Activated CD4-positive, alpha-beta T cell treated with anti-CD3 and anti-CD28 coated beads for 36 hours (primary cell): ENCODE measurements around the gene CSF1R. TPM values are rescaled to one million over a fixed set of nuclear protein-coding genes. Genes with fewer than 3 reads are reported as not detected.

Source experiments
- ATAC-seq: fragments of 200-7000 bp; cut with Tn5 transposase; one replicate; pipeline ENCODE4 v1.10.0; 2021; ENCODE audit warnings: mild to moderate bottlenecking, moderate library complexity
- CTCF ChIA-PET: fragments of 350-600 bp; sonication (Branson Sonifier 250); formaldehyde crosslinking; loops from one replicate; lab custom pipeline; 2021; ENCODE audit warnings: antibody characterized with exemption; lab: Charles Lee
- POLR2A ChIA-PET: fragments of 350-600 bp; sonication (Branson Sonifier 250); formaldehyde crosslinking; loops from one replicate; lab custom pipeline; 2021; ENCODE audit warnings: antibody characterized with exemption, inconsistent platforms; lab: Charles Lee
- DNase-seq: peaks from one replicate; pipeline ENCODE4 v3.0.0-alpha.2; 2020
- H3K27ac Mint-ChIP-seq: one replicate; pipeline ENCODE4 v1.8.0; 2021; ENCODE audit warnings: mixed read lengths
- H3K27me3 Mint-ChIP-seq: one replicate; pipeline ENCODE4 v1.8.0; 2021; ENCODE audit warnings: mixed read lengths
- H3K36me3 Mint-ChIP-seq: one replicate; pipeline ENCODE4 v1.8.0; 2021; ENCODE audit warnings: low read depth, mixed read lengths
- H3K4me1 Mint-ChIP-seq: one replicate; pipeline ENCODE4 v1.8.0; 2021; ENCODE audit warnings: mixed read lengths
- H3K4me3 Mint-ChIP-seq: one replicate; pipeline ENCODE4 v1.8.0; 2021; ENCODE audit warnings: mild to moderate bottlenecking, moderate library complexity, mixed read lengths
- H3K9me3 Mint-ChIP-seq: one replicate; pipeline ENCODE4 v1.8.0; 2021; ENCODE audit warnings: low read depth, mixed read lengths
- intact Hi-C, 2 experiments: fragments of 100-400 bp; cut with DNase I in 1 of 2; cut with micrococcal nuclease in 1 of 2; formaldehyde crosslinking; loops; one replicate each; pipeline versions ENCODE4 v1.14.2 to v1.15.1; 2022 to 2024; cut with DNase I, micrococcal nuclease
- total RNA-seq, 2 experiments: library from RNA; stranded (reverse); gene quantifications; one replicate each; pipeline ENCODE4 v1.2.3, GENCODE V29; 2021

Gene CSF1R
- total RNA-seq, 2 experiments from 2014 or later: 0.41 to 0.76 TPM

DNA sequence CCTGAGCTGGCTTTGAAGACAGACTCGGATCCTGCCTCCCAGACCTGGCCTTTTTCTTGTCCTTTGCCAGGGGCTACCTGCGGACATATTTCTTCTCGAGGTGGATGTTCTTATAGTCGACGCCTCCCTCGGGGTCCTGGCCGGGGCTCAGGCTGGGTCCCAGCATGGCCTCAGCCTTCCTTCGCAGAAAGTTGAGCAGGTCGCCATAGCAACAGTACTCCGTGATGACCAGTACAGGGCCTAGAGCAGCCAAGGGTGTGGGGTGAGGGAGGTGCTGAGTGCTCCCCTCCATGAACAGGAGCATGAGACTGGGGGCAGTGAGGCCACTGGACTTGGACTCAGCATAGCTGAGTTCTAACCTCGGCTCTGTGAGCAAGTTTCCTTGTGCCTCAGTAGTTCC, 26.7 kb downstream of the CSF1R start:
- Mint-ChIP-seq H3K4me1 (no peaks in the 10 kb centered on the region), H3K27me3 (no peaks in the 10 kb centered on the region), H3K27ac (no peak overlapping the region), H3K36me3 (no peaks in the 10 kb centered on the region), H3K4me3 (no peak overlapping the region), H3K9me3 (no peaks in the 10 kb centered on the region)
- intact Hi-C loops: no loop called here
- ChIA-PET POLR2A (no interaction called here), CTCF (no interaction called here)
- DNase-seq: no peak
- ATAC-seq: no peak

DNA sequence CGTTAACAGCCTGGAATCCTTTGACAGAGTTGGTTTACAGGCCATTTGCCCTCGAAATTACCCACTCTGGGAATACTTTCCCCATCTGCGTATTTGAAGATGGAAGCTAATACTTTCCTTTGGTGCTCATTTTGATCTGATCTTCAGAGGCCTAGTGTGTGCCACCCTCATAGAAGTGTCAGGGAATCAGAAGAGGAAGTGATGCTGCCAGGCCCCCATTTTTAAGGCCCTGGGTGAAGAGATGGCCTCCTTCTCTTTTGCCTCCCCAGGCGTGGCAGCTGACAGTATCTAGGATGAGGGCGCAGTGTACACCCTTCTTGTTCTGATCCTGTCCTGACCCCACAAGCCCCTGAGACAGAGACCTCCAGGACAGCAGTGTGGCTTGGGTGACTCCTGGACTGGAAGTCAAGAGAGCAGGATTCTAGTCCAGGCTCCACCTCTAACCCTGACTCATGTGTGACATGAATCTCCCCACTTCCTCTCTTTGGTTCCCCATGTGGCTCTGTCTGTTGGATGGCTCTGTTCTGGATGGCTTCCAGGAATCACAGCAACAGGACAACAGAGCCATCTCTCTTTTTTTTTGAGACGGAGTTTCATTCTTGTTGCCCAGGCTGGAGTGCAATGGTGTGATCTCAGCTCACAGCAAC, 27.8 kb downstream of the CSF1R start:
- no peak for DNase-seq
- POLR2A ChIA-PET: no interaction called here
- intact Hi-C loops: no loop called here
- Mint-ChIP-seq H3K4me1 (no peaks in the 10 kb centered on the region), H3K27ac (no peak overlapping the region), H3K4me3 (no peak overlapping the region), H3K9me3 (no peaks in the 10 kb centered on the region), H3K27me3 (no peaks in the 10 kb centered on the region), H3K36me3 (peaks cover 5% of the 10 kb centered on the region)
- ATAC-seq: peak; percentile 63
- CTCF ChIA-PET: no interaction called here

DNA sequence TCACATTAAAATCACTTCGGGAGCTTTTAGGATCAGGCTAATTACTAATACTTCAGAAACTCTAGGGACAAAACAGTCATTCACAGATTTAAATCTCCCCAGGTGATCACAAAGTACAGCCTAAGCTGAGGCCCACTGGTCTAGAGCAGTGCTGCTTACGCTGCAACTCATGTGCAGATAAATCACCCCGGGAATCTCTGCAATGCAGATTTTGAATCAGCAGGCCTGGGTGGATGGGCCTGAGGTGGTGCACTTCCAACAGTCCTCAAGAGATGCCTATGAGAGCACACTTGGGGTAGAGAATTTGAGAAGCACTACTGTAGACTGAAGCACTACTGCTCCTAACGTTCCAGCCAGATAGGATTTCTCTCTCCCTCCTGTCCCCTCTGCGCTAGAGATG, 28.4 kb downstream of the CSF1R start:
- intact Hi-C loops: no loop called here
- Mint-ChIP-seq H3K4me3 (no peak overlapping the region), H3K27ac (no peak overlapping the region), H3K4me1 (no peaks in the 10 kb centered on the region), H3K27me3 (no peaks in the 10 kb centered on the region), H3K9me3 (no peaks in the 10 kb centered on the region), H3K36me3 (peaks cover 11% of the 10 kb centered on the region)
- ChIA-PET POLR2A (no interaction called here), CTCF (no interaction called here)
- ATAC-seq (no peak), DNase-seq (no peak)

DNA sequence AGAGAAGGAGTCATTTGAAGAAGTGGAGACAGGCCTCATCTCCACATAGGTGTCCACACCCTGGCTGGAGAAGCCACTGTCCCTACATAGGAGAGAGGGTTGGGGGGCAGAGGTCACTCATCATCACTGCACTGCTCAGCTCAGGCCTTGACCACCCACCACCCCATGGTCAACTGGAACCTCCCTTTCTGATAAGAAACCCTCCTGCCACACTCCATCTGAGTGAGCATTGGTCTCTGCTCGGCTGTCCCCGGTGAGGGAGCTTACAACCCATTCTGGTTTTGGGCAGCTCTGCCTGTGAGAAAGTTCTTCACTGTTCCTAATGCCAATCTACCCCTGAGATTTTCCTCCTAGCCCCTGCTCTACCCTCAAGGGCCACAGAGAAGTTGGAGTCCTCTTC, 28.8 kb downstream of the CSF1R start:
- intact Hi-C loops: no loop called here
- POLR2A ChIA-PET: no interaction called here
- no peak for DNase-seq
- H3K36me3 Mint-ChIP-seq: peaks cover 11% of the 10 kb centered on the region
- no peak overlapping the region for H3K4me3 Mint-ChIP-seq
- no peak overlapping the region for H3K27ac Mint-ChIP-seq
- ATAC-seq: no peak
- no peaks in the 10 kb centered on the region for H3K4me1 Mint-ChIP-seq
- CTCF ChIA-PET: no interaction called here
- H3K9me3 Mint-ChIP-seq: no peaks in the 10 kb centered on the region
- no peaks in the 10 kb centered on the region for H3K27me3 Mint-ChIP-seq

DNA sequence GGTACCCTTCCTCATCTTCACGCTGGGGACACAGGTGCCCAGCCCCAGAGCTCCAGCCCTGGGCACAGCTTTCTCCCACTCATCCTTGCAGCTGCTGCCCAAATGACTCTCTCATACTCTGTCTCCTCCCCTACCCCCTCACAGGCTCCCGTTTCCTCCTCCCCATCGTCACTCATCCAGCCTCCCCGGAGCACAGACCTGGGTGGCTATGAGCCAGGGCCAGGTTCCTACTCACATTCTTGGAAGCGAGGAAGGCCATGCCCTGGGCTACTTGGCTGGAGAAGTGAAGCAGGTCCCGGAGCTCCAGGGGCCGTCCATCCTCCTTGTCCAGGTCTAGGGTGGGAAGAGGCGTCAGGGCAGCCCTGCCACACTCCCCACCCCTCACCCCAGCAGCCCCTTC, 29.3 kb downstream of the CSF1R start:
- intact Hi-C loops: no loop called here
- no peak for DNase-seq
- Mint-ChIP-seq H3K9me3 (no peaks in the 10 kb centered on the region), H3K36me3 (peaks cover 16% of the 10 kb centered on the region), H3K4me3 (no peak overlapping the region), H3K27me3 (no peaks in the 10 kb centered on the region), H3K4me1 (no peaks in the 10 kb centered on the region), H3K27ac (no peak overlapping the region)
- ChIA-PET POLR2A (no interaction called here), CTCF (no interaction called here)
- no peak for ATAC-seq

DNA sequence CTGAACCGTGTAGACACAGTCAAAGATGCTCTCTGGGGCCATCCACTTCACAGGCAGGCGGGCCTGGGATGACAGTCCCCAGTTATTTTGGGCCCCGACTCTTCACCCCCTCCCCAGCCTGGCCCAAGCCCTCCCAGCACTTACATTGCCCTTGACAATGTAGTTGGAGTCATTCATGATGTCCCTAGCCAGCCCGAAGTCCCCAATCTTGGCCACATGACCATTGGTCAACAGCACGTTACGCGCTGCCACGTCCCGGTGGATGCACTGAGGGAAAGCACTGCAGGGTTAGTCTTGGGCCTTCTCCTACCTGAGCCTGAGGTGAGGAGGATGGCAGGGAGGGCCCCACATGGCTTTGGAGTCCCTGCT, 30.3 kb downstream of the CSF1R start:
- intact Hi-C loops: no loop called here
- Mint-ChIP-seq H3K36me3 (peaks cover 24% of the 10 kb centered on the region), H3K27ac (no peak overlapping the region), H3K9me3 (no peaks in the 10 kb centered on the region), H3K4me3 (no peak overlapping the region), H3K4me1 (no peaks in the 10 kb centered on the region), H3K27me3 (no peaks in the 10 kb centered on the region)
- DNase-seq (no peak), ATAC-seq (no peak)
- POLR2A ChIA-PET: no interaction called here
- CTCF ChIA-PET: no interaction called here

DNA sequence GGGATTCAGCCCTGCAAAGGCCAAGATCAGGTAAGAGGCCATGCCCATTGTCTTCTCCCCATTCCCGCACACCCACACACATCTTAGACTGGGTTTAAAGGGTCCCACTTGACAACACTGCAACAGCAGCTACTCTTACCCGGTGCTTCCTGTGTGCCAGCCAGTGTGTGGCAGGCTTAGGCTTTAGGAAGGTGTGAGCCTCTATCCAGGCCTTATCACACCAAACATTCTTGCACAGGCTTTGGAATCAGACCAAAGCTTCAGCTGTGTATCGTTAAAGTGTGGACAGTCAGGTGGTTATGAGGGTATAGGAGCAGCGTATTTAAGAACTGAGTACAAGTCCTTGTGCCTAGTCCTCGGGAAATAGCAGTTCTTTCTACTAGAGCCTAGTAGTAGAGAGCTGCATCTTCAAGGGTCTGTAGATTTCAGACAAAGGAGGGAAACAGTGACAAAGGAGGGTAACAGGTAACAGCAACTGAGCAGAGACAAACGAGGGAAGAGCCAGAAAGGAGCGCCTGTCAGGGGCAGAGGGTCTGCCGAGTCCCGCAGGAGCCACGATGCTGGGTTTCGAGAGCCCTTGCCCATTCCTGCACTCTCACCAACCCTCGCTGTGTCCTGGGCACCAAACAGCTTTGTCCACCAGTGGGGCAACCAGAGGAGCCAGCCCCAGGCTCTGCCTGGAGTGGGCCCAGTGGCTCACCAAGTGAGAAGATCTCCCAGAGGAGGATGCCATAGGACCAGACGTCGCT, 30.9 kb downstream of the CSF1R start:
- POLR2A ChIA-PET: interaction anchor here (0.6 kb wide), 1 partner anchor 295 kb away, joined by 3 read pairs; no protein-coding TSS in a partner anchor
- H3K4me1 Mint-ChIP-seq: no peaks in the 10 kb centered on the region
- H3K27me3 Mint-ChIP-seq: no peaks in the 10 kb centered on the region
- no peak overlapping the region for H3K4me3 Mint-ChIP-seq
- no peak for ATAC-seq
- no peak for DNase-seq
- intact Hi-C loops: no loop called here
- no peaks in the 10 kb centered on the region for H3K9me3 Mint-ChIP-seq
- peaks cover 28% of the 10 kb centered on the region for H3K36me3 Mint-ChIP-seq
- H3K27ac Mint-ChIP-seq: no peak overlapping the region
- CTCF ChIA-PET: interaction anchor here (0.6 kb wide), 1 partner anchor 1650 kb away, joined by 3 read pairs; no protein-coding TSS in a partner anchor

DNA sequence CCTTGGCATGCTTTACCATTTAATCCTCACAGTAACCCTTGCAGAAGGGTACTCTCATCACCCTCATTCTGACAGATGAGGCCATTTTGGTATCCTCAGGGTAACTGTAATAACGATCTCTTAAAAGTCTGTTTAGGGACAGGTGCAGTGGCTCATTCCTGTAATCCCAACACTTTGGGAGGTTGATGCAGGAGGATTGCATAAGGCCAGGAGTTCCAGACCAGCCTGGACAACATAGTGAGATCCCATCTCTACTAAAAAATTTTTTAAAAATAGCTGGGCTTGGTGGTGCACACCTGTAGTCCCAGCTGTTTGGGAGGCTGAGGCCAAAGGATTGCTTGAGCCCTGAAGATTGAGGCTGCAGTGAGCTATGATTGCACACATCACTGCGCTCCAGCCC, 31.8 kb downstream of the CSF1R start:
- Mint-ChIP-seq H3K36me3 (peaks cover 31% of the 10 kb centered on the region), H3K9me3 (no peaks in the 10 kb centered on the region), H3K27me3 (no peaks in the 10 kb centered on the region), H3K4me3 (no peak overlapping the region), H3K27ac (no peak overlapping the region), H3K4me1 (no peaks in the 10 kb centered on the region)
- POLR2A ChIA-PET: no interaction called here
- intact Hi-C loops: no loop called here
- DNase-seq (no peak), ATAC-seq (no peak)
- CTCF ChIA-PET: interaction anchor here (0.6 kb wide), 1 partner anchor 1650 kb away, joined by 3 read pairs; no protein-coding TSS in a partner anchor

DNA sequence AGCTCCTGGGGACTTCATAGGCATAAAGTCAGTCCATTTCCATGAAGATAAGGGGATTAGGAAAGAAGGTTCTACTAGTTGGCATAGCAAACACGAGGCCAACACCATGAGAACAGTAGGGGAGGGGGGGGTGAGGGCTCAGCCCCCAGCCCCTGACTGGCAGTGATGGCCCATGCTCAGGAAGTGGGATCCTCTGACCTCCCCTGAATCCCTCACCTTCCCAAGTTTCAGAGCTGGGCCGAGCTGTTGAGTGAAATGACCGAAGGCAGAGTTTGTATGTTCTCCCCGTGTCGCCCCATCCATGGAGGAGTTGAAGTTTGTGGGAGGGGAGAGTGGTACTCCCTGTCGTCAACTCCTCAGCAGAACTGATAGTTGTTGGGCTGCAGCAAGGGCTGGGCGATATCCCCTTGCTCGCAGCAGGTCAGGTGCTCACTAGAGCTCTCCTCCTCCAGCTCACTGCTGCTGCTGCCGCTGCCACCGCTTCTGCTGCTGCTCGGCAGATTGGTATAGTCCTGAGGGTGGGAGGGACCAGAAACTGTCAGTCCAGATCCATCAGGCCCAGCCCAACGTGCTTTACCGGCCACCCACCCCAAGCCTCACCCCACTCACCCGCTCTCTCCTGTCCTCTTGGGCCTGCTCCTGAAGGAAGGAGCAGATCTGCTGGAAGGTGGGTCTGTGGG, 32.5 kb downstream of the CSF1R start:
- ChIA-PET CTCF (no interaction called here), POLR2A (interaction anchor here (0.5 kb wide), 1 partner anchor 344 kb away, joined by 3 read pairs; no protein-coding TSS in a partner anchor)
- DNase-seq: no peak
- Mint-ChIP-seq H3K27me3 (no peaks in the 10 kb centered on the region), H3K27ac (no peak overlapping the region), H3K4me3 (no peak overlapping the region), H3K9me3 (no peaks in the 10 kb centered on the region), H3K4me1 (no peaks in the 10 kb centered on the region), H3K36me3 (peaks cover 38% of the 10 kb centered on the region)
- no peak for ATAC-seq
- intact Hi-C loops: no loop called here

DNA sequence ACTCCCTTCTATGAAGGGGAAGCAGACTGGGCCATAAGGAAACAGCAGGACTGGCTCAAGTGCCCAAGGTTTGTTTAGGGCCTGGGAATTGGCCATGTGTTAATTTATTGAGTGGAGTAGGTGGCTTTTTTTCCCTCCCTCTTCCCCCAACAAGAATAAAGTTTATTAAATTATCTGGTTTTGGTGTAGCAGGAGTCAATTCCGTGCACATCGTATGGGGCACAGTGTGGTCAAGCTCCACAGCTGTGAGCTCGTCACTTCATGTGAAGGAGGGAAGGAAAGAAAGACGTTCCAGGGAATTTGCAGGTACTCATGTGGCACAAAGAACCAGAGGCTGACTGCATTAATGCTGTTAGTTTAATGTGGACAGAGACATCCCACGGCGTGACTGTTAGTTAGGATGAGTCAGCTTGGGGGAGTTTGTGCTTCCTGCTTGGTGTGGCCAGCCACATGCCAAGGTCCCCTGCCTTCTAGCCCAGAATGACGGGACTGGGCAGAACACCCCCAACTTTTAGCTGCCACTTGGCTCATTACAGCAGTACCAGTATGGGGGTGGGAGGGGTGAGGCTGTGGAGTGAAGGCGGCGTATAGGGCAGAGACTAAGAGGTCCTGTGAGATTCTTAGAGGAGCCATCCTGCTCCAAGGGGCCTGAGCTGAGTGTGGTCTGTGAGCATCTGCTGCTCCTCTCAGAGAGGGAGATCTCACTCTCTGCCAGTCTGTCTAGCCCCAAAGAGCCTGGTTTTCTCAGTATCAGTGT, 33.2 kb downstream of the CSF1R start:
- intact Hi-C loops: no loop called here
- no peaks in the 10 kb centered on the region for H3K27me3 Mint-ChIP-seq
- no peak for DNase-seq
- ChIA-PET POLR2A (interaction anchor here (0.5 to 0.6 kb wide), 2 partner anchors 177 to 344 kb away, joined by 3 to 8 read pairs; no protein-coding TSS in a partner anchor), CTCF (no interaction called here)
- no peak overlapping the region for H3K4me3 Mint-ChIP-seq
- H3K9me3 Mint-ChIP-seq: no peaks in the 10 kb centered on the region
- no peak overlapping the region for H3K27ac Mint-ChIP-seq
- H3K4me1 Mint-ChIP-seq: no peaks in the 10 kb centered on the region
- H3K36me3 Mint-ChIP-seq: peaks cover 44% of the 10 kb centered on the region
- ATAC-seq: no peak

DNA sequence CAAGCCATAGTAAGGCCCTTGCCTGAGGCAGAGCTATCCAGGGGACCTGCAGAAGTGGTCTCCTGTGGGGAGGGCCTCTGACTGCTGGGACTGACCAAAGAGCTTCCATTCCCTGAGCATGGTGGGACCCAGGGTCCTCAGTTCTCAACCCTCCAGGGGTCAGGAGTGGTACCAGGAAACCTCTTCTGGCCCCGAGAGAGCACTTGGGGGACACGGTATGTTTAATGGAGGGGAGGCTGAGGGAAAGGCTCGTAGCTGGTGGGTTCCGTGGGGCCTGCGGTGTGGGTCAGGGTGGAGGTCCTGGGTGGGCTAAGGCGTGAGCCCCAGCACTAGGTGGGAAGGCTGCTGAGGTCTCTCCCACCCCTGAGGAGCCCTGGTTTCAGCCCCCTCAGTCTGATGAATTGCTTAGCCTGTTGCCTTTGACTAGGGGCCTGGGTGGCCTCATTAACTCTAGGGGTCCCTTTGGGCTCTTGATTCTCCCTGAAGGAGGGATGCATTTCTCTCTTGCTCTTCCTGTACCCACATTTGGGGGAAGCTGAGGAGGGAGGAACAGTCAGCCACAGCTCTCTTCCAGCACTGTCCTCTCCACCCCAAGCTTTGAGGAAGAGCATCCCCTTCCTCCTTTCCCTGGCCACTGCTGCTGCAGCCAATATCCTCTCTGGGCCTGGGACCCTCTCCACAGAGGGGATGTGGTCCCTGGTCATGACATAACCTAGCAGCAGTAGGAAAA, 34.0 kb downstream of the CSF1R start:
- peaks cover 50% of the 10 kb centered on the region for H3K36me3 Mint-ChIP-seq
- POLR2A ChIA-PET: no interaction called here
- no peaks in the 10 kb centered on the region for H3K9me3 Mint-ChIP-seq
- no peak for DNase-seq
- CTCF ChIA-PET: no interaction called here
- H3K27ac Mint-ChIP-seq: no peak overlapping the region
- no peaks in the 10 kb centered on the region for H3K4me1 Mint-ChIP-seq
- ATAC-seq: no peak
- H3K4me3 Mint-ChIP-seq: no peak overlapping the region
- H3K27me3 Mint-ChIP-seq: no peaks in the 10 kb centered on the region
- intact Hi-C loops: no loop called here
